GM23248 (cell line): ENCODE measurements around the gene PTPRU. TPM values are rescaled to one million over a fixed set of nuclear protein-coding genes. Genes with fewer than 3 reads are reported as not detected.

Experiments used
- DNase-seq: peaks from one replicate; pipeline ENCODE4 v3.0.0-alpha.2; 2015
- H2AFZ ChIP-seq: fragments of 200-600 bp; sonication (generic); 2 replicates; pipeline ENCODE4 v1.6.1; 2016; ENCODE audit warnings: antibody characterized with exemption
- H3F3A ChIP-seq: fragments of 200-600 bp; sonication (generic); 2 replicates; pipeline ENCODE4 v1.6.1; 2016; ENCODE audit warnings: mild to moderate bottlenecking, antibody characterized with exemption, mixed run types; ENCODE audit not compliant: insufficient read depth
- H3K27ac ChIP-seq: fragments of 200-600 bp; sonication (generic); 2 replicates; pipeline ENCODE4 v1.5.1; 2016; ENCODE audit warnings: mild to moderate bottlenecking
- H3K27me3 ChIP-seq: fragments of 200-600 bp; sonication (generic); replicated peaks from 2 replicates; pipeline ENCODE4 v1.6.1; 2016; ENCODE audit warnings: mild to moderate bottlenecking; ENCODE audit not compliant: insufficient read depth
- H3K36me3 ChIP-seq: fragments of 200-600 bp; sonication (generic); 2 replicates; pipeline ENCODE4 v1.6.1; 2016; ENCODE audit warnings: low read depth, mild to moderate bottlenecking
- H3K4me1 ChIP-seq: fragments of 200-600 bp; sonication (generic); 2 replicates; pipeline ENCODE4 v1.6.1; 2016; ENCODE audit warnings: mild to moderate bottlenecking; ENCODE audit not compliant: insufficient read depth
- H3K4me2 ChIP-seq: fragments of 200-600 bp; sonication (generic); one replicate; pipeline ENCODE4 v1.6.1; 2016; ENCODE audit warnings: mild to moderate bottlenecking; ENCODE audit not compliant: unreplicated experiment
- H3K4me3 ChIP-seq: fragments of 200-600 bp; sonication (generic); 2 replicates; pipeline ENCODE4 v1.5.1; 2016; ENCODE audit warnings: mild to moderate bottlenecking
- H3K79me2 ChIP-seq: fragments of 200-600 bp; sonication (generic); 2 replicates; pipeline ENCODE4 v1.6.1; 2016; ENCODE audit warnings: mild to moderate bottlenecking; ENCODE audit not compliant: insufficient read depth
- H3K9ac ChIP-seq: fragments of 200-600 bp; sonication (generic); 2 replicates; pipeline ENCODE4 v1.6.1; 2016; ENCODE audit warnings: mild to moderate bottlenecking
- H3K9me2 ChIP-seq: fragments of 200-600 bp; sonication (generic); 2 replicates; pipeline ENCODE4 v1.6.1; 2016; ENCODE audit warnings: mixed run types, mild to moderate bottlenecking, moderate library complexity; ENCODE audit not compliant: insufficient read depth
- H3K9me3 ChIP-seq: fragments of 200-600 bp; sonication (generic); one replicate; pipeline ENCODE4 v1.6.1; 2017; ENCODE audit warnings: low read depth
- H4K20me1 ChIP-seq: fragments of 200-600 bp; sonication (generic); 2 replicates; pipeline ENCODE4 v1.6.0; 2016; ENCODE audit not compliant: insufficient read depth
- EZH2 ChIP-seq: fragments of 200-600 bp; sonication (generic); IDR thresholded peaks from 2 replicates; pipeline ENCODE4 v1.6.1; 2018; ENCODE audit warnings: antibody characterized with exemption, mild to moderate bottlenecking; ENCODE audit not compliant: insufficient read depth, poor library complexity, severe bottlenecking
- EZH2phosphoT487 ChIP-seq: fragments of 200-600 bp; sonication (generic); IDR thresholded peaks from 2 replicates; pipeline ENCODE4 v1.6.1; 2018; ENCODE audit warnings: antibody characterized with exemption, moderate library complexity, mild to moderate bottlenecking, low read depth; ENCODE audit not compliant: insufficient read depth
- WGBS, 2 experiments: methylation state at CpG; one replicate each; pipeline ENCODE4 v1.1.6; 2015 to 2017; ENCODE audit warnings: low lambda C conversion rate in 2 of 2, low coverage in 1 of 2; ENCODE audit errors: missing lambda C conversion rate in 2 of 2; 5-methylcytosine and 5-hydroxymethylcytosine counted together
- in situ Hi-C: fragments of 300-500 bp; cut with MboI; formaldehyde crosslinking; loops from 2 replicates; pipeline ENCODE4 v1.15.0; 2020
- polyA plus RNA-seq: library from polyadenylated mRNA; unstranded; fragments of >200 nt; fragmentation: Nextera tagmentation; extraction: Ambion mirVana; gene quantifications from 2 replicates; pipeline ENCODE4 v1.2.1, GENCODE V29; 2016
- total RNA-seq: library from RNA; depleted of rRNA; stranded (reverse); fragments of >200 nt; shearing (Covaris generic); gene quantifications from 2 replicates; pipeline ENCODE4 v1.2.3, GENCODE V29; 2014

PTPRU gene
- total and polyA plus RNA-seq, 2 experiments from 2014 or later = 6.2 to 16.8 TPM

DNA sequence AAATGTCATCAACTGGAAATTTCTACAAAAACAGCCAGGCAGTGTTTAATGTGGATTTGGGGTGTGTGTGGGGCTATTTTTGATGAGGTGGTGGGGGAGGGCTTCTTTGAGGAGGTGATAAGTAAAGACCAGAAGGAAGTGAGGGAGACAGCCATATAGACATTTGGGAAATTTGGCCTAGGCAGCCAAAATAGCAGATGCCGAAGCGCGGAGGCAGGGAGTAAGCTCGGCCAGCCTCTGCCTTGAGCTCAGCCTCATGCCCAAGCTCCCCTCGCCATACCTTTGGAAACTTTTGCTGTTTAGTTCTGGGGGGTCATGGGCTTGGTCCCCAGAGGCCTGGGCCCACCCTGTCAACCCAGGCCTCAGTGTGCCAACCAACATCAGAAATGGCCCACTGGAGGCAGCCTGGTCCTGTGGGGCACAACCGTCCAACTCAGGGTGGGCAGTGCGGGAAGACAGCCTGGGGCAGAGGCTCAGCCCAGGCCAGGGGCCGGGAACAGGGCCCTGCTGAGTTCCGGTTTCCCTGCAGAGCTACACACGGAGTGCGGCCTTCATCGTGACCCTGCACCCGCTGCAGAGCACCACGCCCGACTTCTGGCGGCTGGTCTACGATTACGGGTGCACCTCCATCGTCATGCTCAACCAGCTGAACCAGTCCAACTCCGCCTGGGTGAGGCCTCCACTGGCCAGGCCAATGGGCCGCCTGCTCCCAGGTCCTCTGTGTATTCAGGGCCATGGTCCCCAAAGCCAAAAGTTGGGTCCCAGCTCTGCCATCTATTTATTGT lies 84.0 kb downstream of the PTPRU start:
- H3K27me3 ChIP-seq = no peaks in the 10 kb centered on the region
- no peak for DNase-seq
- H2AFZ ChIP-seq = no peak overlapping the region
- H3K9me3 ChIP-seq = no peaks in the 10 kb centered on the region
- H4K20me1 ChIP-seq = no peaks in the 10 kb centered on the region
- H3K4me3 ChIP-seq = no peak overlapping the region
- WGBS, 2 experiments = 93 to 94% methylated on average over 21 of the region's 21 CpGs
- no peaks in the 10 kb centered on the region for H3K9me2 ChIP-seq
- H3K79me2 ChIP-seq = no peaks in the 10 kb centered on the region
- no peak for TF ChIP-seq EZH2phosphoT487
- no peak for TF ChIP-seq EZH2
- no peaks in the 10 kb centered on the region for H3K36me3 ChIP-seq
- no peak overlapping the region for H3K4me2 ChIP-seq
- in situ Hi-C loops = no loop called here
- no peak overlapping the region for H3K9ac ChIP-seq
- H3F3A ChIP-seq = no peaks in the 10 kb centered on the region
- no peak overlapping the region for H3K27ac ChIP-seq
- H3K4me1 ChIP-seq = no peaks in the 10 kb centered on the region

DNA sequence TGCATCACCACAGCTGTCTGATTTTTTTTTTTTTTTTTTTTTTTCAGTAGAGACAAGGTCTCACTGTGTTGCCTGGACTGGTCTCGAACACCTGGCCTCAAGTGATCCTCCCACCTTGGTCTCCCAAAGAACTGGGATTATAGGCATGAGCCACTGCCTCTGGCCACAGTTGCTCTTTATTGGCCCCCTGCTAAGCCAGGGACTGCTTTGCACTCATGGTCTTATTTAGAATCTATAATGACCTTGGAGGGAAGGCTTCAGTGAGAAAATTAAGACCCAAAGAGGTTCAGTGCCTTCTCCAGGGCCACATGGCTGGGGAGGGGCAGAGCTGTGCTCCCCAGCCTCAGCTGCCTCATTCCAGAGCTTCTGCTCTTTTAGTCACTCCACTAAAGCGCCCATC lies 84.9 kb downstream of the PTPRU start:
- Histone ChIP-seq H3K27me3 (no peaks in the 10 kb centered on the region), H3K9me2 (no peaks in the 10 kb centered on the region), H3K9me3 (no peaks in the 10 kb centered on the region), H3K36me3 (no peaks in the 10 kb centered on the region), H2AFZ (no peak overlapping the region), H3F3A (no peaks in the 10 kb centered on the region), H4K20me1 (no peaks in the 10 kb centered on the region), H3K4me3 (no peak overlapping the region), H3K4me1 (no peaks in the 10 kb centered on the region), H3K27ac (no peak overlapping the region), H3K79me2 (no peaks in the 10 kb centered on the region), H3K9ac (no peak overlapping the region), H3K4me2 (no peak overlapping the region)
- in situ Hi-C loops = no loop called here
- no peak for TF ChIP-seq EZH2phosphoT487
- TF ChIP-seq EZH2 = no peak
- 95 to 100% methylated on average over 2 of the region's 2 CpGs for WGBS, 2 experiments
- DNase-seq = no peak

DNA sequence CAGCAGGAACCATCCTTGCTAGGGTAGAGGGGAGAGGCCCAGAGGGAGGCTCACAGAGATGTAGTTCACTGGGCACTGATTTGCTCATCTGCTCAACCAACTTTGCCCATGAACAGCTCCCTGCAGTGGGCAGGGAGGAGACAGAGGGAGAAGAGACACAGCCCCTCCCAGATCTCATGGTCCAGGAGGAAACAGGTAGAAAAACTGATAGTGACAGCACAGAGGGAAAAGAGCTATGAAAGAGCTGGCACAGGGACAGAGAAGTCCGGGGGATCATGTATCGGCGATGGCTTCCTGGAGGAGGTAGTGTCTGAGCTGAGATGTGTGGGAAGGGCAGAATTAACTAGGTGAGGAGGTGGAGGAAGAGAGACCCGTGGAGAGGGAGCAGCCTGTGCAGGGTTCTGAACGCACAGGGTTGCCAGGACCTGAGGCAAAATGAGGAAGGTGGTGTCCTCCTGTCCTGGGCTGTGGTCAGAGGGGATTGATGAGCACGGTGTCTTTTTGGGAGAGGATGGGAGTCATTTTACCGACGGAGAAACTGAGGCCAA lies 85.9 kb downstream of the PTPRU start:
- H2AFZ ChIP-seq = no peak overlapping the region
- DNase-seq = no peak
- WGBS, 2 experiments = 88 to 89% methylated on average over 8 of the region's 8 CpGs
- TF ChIP-seq EZH2 = no peak
- no peak for TF ChIP-seq EZH2phosphoT487
- no peak overlapping the region for H3K9ac ChIP-seq
- H3K27me3 ChIP-seq = no peaks in the 10 kb centered on the region
- no peaks in the 10 kb centered on the region for H3K9me2 ChIP-seq
- no peaks in the 10 kb centered on the region for H3K4me1 ChIP-seq
- no peaks in the 10 kb centered on the region for H3K36me3 ChIP-seq
- in situ Hi-C loops = no loop called here
- H3K4me3 ChIP-seq = no peak overlapping the region
- no peaks in the 10 kb centered on the region for H3K9me3 ChIP-seq
- H3F3A ChIP-seq = no peaks in the 10 kb centered on the region
- H3K27ac ChIP-seq = no peak overlapping the region
- no peaks in the 10 kb centered on the region for H3K79me2 ChIP-seq
- no peak overlapping the region for H3K4me2 ChIP-seq
- no peaks in the 10 kb centered on the region for H4K20me1 ChIP-seq

DNA sequence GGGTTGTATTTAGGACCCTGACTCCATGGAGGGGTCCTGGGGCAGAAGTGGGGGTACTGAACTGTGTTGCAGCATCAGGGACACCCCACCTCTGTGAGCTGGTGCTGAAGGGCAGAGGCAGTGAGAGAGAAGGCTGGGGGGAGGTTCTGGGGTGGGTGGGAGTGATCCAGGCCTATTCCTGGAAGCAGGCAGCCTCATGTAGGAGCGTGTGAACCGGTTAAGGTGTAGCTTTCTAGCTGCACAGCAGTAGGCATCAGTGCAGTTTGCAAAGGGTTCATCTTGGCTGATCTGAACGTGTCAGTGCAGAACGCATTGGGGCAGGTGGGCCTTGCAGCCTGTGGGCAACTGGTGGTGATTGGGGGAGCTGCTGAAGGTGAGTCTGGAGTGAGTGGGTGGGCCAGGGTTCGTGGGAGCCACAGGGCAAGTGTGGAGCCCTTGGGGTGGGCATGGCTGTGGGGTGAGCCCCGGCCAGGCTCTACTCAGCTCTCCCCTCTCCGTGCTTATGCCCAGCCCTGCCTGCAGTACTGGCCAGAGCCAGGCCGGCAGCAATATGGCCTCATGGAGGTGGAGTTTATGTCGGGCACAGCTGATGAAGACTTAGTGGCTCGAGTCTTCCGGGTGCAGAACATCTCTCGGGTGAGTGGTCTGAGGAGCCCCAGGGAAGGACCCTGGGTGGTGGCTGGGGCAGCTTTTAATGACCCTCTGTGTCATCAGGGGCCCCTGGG lies 86.7 kb downstream of the PTPRU start:
- WGBS, 2 experiments = 83 to 87% methylated on average over 12 of the region's 12 CpGs
- in situ Hi-C loops = no loop called here

More for the DNA sequence above, 86.7 kb downstream of the PTPRU start:
- H3K4me3 ChIP-seq = no peak overlapping the region
- H3K9me2 ChIP-seq = no peaks in the 10 kb centered on the region
- H3K4me2 ChIP-seq = no peak overlapping the region
- no peak overlapping the region for H3K9ac ChIP-seq
- no peaks in the 10 kb centered on the region for H3K4me1 ChIP-seq
- no peak overlapping the region for H2AFZ ChIP-seq
- no peaks in the 10 kb centered on the region for H3K79me2 ChIP-seq
- H3F3A ChIP-seq = no peaks in the 10 kb centered on the region
- no peaks in the 10 kb centered on the region for H3K36me3 ChIP-seq
- TF ChIP-seq EZH2phosphoT487 (no peak), EZH2 (no peak)
- H3K27ac ChIP-seq = no peak overlapping the region
- no peaks in the 10 kb centered on the region for H4K20me1 ChIP-seq
- no peaks in the 10 kb centered on the region for H3K9me3 ChIP-seq
- H3K27me3 ChIP-seq = no peaks in the 10 kb centered on the region
- no peak for DNase-seq
